Heart left ventricle (tissue), 13 donors: Measurements from ENCODE around the gene CRY1.

Experiments used
- POLR2A ChIP-seq, 2 donors: fragments of 450-650 bp; IDR thresholded peaks; one replicate each; pipeline ENCODE4 v1.6.1; 2017; ENCODE audit warnings: antibody characterized with exemption in 2 of 2, mild to moderate bottlenecking in 2 of 2, moderate library complexity in 2 of 2
- TF ChIP-seq, protein P1 (sequence below), 12 donors: fragments of 200-600 bp; sonication (generic) in 4 of 12; IDR thresholded peaks; one replicate each; pipeline versions ENCODE4 v1.5.0 to v1.8.0; 2018 to 2022; ENCODE audit warnings: antibody characterized with exemption in 12 of 12, mild to moderate bottlenecking in 5 of 12
- donor health status: ischemic (EF 13 %, LVEDD 7.1; RV severe dilation, severe dysfunction).
- donor health status: DM: no; HTN: yes; CAD: no.
- donor health status: DM: no; HTN: no; CAD: no.
- donor health status: ischemic (EF 25% LVEDD 6.9; RV normal size, moderate dysfunction).
- donor health status: ischemic (EF 25% LVEDD 5.7; RV mildly dilated, moderate dysfunction).
- donor health status: ischemic (EF 35%, LVEDD 5.7; RV mildly dilated, moderate dysfunction).
- donor health status: nonischemic (EF 11% LVEDD 7.7; RV severe dilation, severe dysfunction).
- donor health status: DM: yes; HTN: yes; CAD: no.
- donor health status: PGD.
- donor health status: ischemic (EF 29% LVEDD 5.4; RV normal size, mild dysfunction).
- donor health status: nonischemic (EF 23%, LVEDD 6.1; RV moderate dilation, normal function).

DNA sequence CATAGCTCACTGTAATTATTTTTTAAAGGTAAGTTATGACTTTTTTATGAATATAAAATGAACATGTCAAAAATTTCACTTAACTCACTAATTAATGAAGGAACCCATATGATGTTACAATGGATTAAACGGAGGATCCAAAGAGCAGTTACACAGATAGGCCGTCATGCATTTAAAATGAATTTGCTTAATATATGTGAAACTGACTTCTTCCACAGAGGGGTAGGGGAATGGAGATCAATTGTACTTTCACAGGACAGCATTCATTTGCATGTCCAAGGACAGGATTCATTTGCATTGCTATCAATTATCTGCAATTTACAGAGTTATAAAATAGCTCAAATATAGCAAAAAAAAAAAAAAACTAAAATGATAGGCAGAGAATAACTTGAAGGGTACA is 6.6 kb upstream of the CRY1 start:
- no peak for TF ChIP-seq POLR2A (IDR thresholded peaks at IDR 0.05)
- TF ChIP-seq, protein P1, sequence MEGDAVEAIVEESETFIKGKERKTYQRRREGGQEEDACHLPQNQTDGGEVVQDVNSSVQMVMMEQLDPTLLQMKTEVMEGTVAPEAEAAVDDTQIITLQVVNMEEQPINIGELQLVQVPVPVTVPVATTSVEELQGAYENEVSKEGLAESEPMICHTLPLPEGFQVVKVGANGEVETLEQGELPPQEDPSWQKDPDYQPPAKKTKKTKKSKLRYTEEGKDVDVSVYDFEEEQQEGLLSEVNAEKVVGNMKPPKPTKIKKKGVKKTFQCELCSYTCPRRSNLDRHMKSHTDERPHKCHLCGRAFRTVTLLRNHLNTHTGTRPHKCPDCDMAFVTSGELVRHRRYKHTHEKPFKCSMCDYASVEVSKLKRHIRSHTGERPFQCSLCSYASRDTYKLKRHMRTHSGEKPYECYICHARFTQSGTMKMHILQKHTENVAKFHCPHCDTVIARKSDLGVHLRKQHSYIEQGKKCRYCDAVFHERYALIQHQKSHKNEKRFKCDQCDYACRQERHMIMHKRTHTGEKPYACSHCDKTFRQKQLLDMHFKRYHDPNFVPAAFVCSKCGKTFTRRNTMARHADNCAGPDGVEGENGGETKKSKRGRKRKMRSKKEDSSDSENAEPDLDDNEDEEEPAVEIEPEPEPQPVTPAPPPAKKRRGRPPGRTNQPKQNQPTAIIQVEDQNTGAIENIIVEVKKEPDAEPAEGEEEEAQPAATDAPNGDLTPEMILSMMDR (IDR thresholded peaks at IDR 0.05): no peak
